RKO (cell line): Measurements from ENCODE around the gene MYH15.

ENCODE experiments used
- DNase-seq: peaks from one replicate; pipeline ENCODE4 v3.0.0-alpha.2; 2016; ENCODE audit warnings: low spot score

The MYH15 gene

DNA sequence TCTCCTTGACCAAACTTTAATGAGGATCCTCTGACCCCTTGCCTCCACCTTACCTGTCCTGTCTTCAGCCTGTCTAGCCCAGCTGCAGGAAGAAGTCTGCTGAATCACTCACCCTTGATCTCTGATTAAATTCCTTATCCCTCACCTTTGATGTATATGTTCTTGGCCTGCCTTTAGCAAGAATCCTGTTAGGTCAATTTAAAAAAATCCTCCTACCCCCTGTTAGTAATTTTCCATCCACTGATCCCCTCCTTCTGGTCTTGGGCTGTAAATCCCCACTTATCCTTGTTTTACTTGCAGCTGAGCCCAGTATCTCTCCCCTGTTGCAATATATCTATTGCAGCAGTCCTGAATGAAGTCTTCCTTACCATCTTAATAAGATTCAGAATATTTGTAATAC, 39.0 kb downstream of the MYH15 start:
- DNase-seq = no peak

- DNase-seq = no peak
Observed at GRCh38 chr3:108469126-108469525, 41.3 kb downstream of the MYH15 start.

GRCh38 chr3:108468577-108468976, 41.8 kb downstream of the MYH15 start:
- no peak for DNase-seq

DNA sequence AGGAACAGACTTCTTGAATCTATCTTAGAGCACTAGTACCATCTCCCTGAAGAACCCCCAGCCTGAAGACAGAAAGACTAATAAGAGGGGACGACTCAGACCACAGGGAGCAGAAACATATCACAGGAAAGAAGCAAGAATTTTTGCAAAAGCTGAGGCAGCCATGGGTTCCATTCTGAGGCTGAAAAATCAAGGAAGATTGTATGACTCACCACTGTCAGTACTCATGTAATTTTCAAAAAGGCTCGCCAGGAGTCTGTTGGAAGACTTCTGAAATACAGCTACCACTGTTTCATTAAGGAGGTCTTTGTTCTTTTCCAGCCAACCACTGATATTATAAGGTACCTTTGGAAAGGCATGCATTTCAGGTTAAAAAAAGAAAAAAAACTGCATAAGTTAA, 47.5 kb downstream of the MYH15 start:
- peak; percentile 24 for DNase-seq

- DNase-seq = no peak
Observed at GRCh38 chr3:108461661-108462111, 48.7 kb downstream of the MYH15 start.

GRCh38 chr3:108459225-108459624, 51.2 kb downstream of the MYH15 start:
- no peak for DNase-seq

- DNase-seq = no peak
Observed at GRCh38 chr3:108455212-108455705, 55.1 kb downstream of the MYH15 start.

DNA sequence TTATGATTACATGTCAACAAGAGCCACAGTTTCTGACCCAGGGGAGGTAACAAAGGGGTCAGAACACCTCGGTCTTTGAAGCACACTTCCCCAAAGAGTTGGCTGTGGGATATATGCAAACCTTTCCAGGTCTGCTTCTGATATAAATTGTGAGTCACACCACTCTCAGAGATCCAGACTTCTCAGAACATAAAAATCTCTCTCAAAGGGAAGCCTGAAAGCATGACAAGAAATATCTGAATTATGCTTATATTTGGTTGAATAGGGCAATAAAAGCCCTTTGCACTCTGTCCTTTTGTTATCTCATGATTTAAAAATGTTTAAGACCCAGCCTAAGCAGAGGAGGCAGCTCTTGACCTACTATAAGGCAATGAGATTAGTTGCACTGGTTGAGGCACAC, 56.8 kb downstream of the MYH15 start:
- DNase-seq = no peak

GRCh38 chr3:108450444-108450843, 60.0 kb downstream of the MYH15 start:
- DNase-seq = no peak

DNA sequence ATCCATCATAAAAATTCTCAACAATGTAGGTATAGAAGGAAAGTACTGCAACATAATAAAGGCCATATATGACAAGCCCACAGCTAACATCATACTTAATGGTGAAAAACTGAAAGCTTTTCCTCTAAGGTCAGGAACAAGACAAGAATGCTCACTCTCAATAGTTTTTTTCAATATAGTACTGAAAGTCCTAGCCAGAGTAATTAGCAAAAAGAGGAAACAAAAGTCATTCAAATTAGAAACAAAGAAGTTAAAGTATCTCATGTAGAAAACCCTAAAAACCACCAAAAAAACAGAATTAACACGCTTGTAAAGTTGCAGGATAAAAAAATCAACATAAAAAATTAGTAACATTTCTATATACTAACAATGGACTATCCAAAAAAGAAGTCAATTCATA, 61.8 kb downstream of the MYH15 start:
- no peak for DNase-seq

GRCh38 chr3:108447096-108447847, 63.1 kb downstream of the MYH15 start:
- no peak for DNase-seq

- no peak for DNase-seq
Observed at GRCh38 chr3:108442281-108442680, 68.1 kb downstream of the MYH15 start.

DNA sequence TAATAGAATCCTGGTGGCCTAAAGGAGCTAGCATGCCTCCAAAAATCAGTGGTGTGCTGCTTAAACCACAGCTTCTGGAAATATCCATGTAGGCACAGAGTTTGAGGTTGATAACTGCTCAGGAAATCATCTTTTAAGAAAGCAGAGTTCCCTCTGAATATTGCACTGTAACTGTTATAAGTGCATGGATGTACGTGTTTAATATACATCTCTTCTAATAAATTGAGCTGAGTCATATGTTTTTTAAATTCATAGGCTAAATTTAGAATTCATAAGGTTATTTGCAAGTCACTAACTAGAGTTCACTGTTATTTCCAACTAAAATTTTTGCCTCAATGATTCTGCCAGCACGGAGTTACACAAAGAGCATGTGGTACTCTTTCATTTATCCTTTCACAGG, 68.9 kb downstream of the MYH15 start:
- DNase-seq = no peak

DNA sequence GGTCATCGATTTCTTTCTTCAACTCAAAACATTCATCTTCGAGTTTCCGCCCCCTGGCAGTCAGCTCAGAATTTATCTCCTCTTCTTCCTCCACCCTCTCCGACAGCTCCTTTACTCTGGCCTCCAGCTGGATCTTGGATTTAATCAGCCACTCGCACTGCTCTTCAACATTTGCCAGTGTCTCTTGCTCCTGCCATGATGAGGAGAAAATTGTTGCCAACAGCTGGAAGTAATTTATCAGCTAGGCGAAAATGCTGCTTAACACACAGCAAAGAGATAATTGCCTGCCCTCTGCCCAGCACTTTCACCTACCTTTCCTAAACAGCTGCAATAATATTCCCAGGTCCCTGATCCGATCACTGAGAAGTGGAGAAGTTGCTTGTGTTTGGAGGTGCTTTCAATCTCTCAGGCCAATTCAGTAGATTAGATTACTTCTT, 69.3 kb downstream of the MYH15 start:
- DNase-seq = no peak

- no peak for DNase-seq
Observed at GRCh38 chr3:108438542-108438941, 71.9 kb downstream of the MYH15 start.

DNA sequence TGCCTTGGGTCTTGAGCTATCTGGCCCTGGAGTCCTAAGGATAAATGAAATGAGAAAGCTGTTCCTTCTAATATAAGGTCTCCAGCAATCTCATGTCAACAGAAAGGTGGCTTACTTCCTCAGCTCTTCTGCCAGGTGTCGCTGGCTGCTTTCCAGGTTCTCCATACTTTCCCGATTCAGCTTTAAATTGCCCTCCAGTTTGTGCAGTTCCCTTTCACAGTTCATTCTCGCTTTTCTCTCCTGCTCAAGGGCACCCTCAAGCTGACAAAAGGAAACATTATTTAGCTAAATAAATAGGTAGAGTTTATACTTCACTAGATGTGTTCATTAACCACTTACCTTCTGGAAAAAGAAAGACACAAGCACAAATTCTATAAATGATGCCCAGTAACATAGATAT, 73.0 kb downstream of the MYH15 start:
- DNase-seq = no peak

GRCh38 chr3:108433928-108434327, 76.5 kb downstream of the MYH15 start:
- no peak for DNase-seq

DNA sequence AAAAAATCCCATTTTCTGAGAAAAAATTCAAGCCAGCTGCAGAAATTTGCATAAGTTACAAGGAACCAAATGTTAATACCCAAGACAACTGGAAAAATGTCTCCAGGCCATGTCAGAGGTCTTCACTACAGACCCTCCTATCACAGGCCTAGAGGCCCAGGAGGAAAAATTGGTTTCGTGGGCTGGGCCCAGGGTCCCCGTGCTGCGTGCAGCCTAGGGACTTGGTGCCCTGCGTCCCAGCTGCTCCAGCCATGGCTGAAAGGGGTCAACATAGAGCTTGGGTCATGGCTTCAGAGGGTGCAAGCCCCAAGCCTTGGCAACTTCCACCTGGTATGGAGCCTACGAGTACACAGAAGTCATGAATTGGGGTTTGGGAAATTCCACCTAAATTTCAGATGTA, 78.0 kb downstream of the MYH15 start:
- DNase-seq = no peak

GRCh38 chr3:108430540-108430939, 79.9 kb downstream of the MYH15 start:
- DNase-seq = no peak

DNA sequence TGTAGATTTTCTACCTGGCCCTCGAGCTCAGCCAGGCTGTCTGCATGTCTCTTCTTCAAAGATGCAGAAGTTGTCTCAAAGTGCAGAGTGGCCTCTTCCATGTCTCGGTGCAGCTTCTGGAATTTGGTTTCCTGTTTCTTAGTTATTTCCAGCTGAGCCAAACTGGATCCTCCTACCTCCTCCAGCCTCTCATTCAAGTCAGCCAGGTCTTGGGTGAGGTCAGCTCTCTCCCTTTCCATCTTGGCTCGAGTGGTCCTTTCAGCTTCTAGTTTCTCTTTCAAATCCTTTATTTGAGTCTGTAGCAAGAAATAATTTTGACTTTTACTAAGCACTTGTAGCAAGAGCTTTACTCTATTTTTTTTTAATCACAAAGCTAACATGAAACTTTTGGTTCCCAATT, 81.8 kb downstream of the MYH15 start:
- DNase-seq = no peak

DNA sequence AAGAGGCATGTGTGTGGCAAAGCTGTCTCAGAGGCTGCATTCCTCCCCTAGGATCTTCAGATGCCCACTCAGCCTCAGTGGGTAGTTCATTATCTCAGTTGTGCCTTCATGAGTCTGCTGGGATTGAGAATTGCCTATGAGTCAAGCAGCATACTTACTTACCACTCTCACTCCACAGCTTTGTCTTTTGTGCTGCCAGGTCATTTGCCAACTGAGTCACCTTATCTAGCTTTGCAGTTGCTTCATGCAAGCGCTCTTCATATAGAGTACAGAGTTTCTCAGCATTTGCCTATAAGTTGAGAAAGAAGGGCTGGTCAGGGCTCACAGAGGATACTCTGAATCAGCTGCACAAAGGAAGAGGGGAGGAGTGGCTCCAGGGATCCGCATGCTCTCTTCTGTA, 89.5 kb downstream of the MYH15 start:
- DNase-seq = peak; percentile 78

DNA sequence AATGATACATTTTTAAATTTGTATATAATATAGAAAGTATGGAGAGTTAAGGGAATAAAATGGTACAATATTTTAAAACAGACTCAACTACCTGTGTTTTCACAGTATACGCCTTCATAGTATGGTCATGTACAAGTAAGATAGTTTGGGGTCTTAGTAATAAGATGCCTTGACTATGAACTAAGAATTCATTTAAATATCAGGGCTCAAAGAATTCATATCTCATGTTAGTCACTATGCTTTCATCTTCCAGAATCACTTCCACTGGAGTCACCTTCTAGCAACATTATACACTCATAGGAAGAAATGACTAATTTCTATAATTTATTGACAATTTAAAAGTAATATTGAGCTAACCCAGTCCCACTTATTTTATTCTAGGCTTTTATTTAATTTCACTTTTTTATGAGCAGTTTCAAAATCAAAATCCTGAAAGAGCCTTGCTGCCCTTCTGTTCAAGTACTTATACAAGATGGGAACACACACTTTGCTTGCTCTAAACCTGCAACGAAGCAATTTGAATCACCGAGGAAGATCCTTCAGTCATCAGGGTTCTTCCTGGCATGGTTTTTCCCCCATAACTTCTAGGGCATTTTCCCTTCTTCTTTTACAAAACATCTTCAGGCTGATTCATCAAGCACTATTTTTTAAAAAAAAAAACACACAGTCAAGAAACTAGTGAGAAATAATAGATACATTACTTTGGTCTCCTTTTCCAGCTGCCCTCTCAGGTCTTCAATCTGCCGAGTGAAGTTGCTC, 94.1 kb downstream of the MYH15 start:
- peak; percentile 67 for DNase-seq

DNA sequence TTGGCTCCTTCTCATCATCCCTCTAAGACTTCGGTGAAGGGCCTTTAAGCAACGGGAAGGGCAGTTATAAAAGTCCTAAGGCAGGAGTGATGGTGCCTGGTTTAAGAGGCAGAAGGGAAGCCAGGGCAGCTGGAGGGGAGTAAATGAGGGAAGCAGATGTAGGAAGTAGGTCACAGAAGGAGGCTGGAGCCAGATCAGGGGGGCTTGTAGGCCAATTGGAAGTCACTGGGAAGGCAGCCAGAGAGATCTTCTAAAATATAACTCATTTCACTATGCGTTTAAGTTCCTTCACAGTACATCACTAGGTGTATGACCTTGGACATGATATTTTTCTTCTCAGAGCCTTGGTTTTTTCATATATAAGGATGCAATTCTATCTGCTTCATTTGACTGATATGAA, 94.7 kb downstream of the MYH15 start:
- DNase-seq = no peak
